ENCODE measurements around the gene ITM2B.
A peak's percentile ranks its signal among the peaks of the same experiment; 100 is the strongest.
"Not testable (repeated sequence)": the region's sequence is repeated elsewhere in the genome, so short reads cannot be mapped to it uniquely, and the experiment has no call there.

The ITM2B gene

GRCh38 chr13:48189171-48189570 is 43.8 kb upstream of the ITM2B start:
- H3K4me3 ChIP-seq (ENCODE audit: low read depth, low read length): no peak overlapping the region
- TF ChIP-seq CTCF (IDR thresholded peaks at IDR 0.05; ENCODE audit: low read depth, low read length): no peak
- in situ Hi-C loops (cut with HindIII; ENCODE audit: low sequenced_read_pairs): no loop called here
- DNase-seq (ENCODE audit: low read depth, low spot score): no peak

GRCh38 chr13:48192411-48192935 is 40.5 kb upstream of the ITM2B start:
- no peak for DNase-seq (ENCODE audit: low read depth, low spot score)
- in situ Hi-C loops (cut with HindIII; ENCODE audit: low sequenced_read_pairs): no loop called here
- TF ChIP-seq CTCF (IDR thresholded peaks at IDR 0.05; ENCODE audit: low read depth, low read length): no peak
- no peak overlapping the region for H3K4me3 ChIP-seq (ENCODE audit: low read depth, low read length)

GRCh38 chr13:48194379-48194754 is 38.6 kb upstream of the ITM2B start:
- no peak overlapping the region for H3K4me3 ChIP-seq (ENCODE audit: low read depth, low read length)
- DNase-seq (ENCODE audit: low read depth, low spot score): no peak
- in situ Hi-C loops (cut with HindIII; ENCODE audit: low sequenced_read_pairs): no loop called here
- no peak for TF ChIP-seq CTCF (IDR thresholded peaks at IDR 0.05; ENCODE audit: low read depth, low read length)

GRCh38 chr13:48199404-48199946 is 33.5 kb upstream of the ITM2B start:
- in situ Hi-C loops (cut with HindIII; ENCODE audit: low sequenced_read_pairs): no loop called here
- no peak for DNase-seq (ENCODE audit: low read depth, low spot score)
- no peak overlapping the region for H3K4me3 ChIP-seq (ENCODE audit: low read depth, low read length)
- no peak for TF ChIP-seq CTCF (IDR thresholded peaks at IDR 0.05; ENCODE audit: low read depth, low read length)

GRCh38 chr13:48201044-48201443 is 32.0 kb upstream of the ITM2B start:
- no peak for DNase-seq (ENCODE audit: low read depth, low spot score)
- H3K4me3 ChIP-seq (ENCODE audit: low read depth, low read length): no peak overlapping the region
- no peak for TF ChIP-seq CTCF (IDR thresholded peaks at IDR 0.05; ENCODE audit: low read depth, low read length)
- in situ Hi-C loops (cut with HindIII; ENCODE audit: low sequenced_read_pairs): no loop called here

- H3K4me3 ChIP-seq (ENCODE audit: low read depth, low read length); in situ Hi-C loops (cut with HindIII; ENCODE audit: low sequenced_read_pairs); DNase-seq (ENCODE audit: low read depth, low spot score): not testable (repeated sequence)
Measured at GRCh38 chr13:48207207-48207606, 25.8 kb upstream of the ITM2B start.

- peak; percentile 70 for DNase-seq (ENCODE audit: low read depth, low spot score)
- no peak overlapping the region for H3K4me3 ChIP-seq (ENCODE audit: low read depth, low read length)
- in situ Hi-C loops (cut with HindIII; ENCODE audit: low sequenced_read_pairs): no loop called here
- TF ChIP-seq CTCF (IDR thresholded peaks at IDR 0.05; ENCODE audit: low read depth, low read length): no peak
Measured at GRCh38 chr13:48210178-48210577, 22.8 kb upstream of the ITM2B start.
